DMS53 treated with DMSO at 0.1 percent for 48 hours (cell line): Measurements from ENCODE around the gene OLFM4.
"Not testable (repeated sequence)": the region's sequence is repeated elsewhere in the genome, so short reads cannot be mapped to it uniquely, and the experiment has no call there.

Experiments
- DNase-seq: peaks from one replicate; lab custom pipeline; 2025; ENCODE audit not compliant: unreplicated experiment; lab: John Stamatoyannopoulos, UW

OLFM4 gene

GRCh38 chr13:53014018-53014417 lies 14.6 kb upstream of the OLFM4 start:
- not testable (repeated sequence) for DNase-seq

- no peak for DNase-seq
Measured at GRCh38 chr13:53014495-53015443, 13.8 kb upstream of the OLFM4 start.

- no peak for DNase-seq
Measured at GRCh38 chr13:53015971-53016370, 12.6 kb upstream of the OLFM4 start.

GRCh38 chr13:53017433-53017970 lies 11.1 kb upstream of the OLFM4 start:
- DNase-seq = no peak

- DNase-seq = no peak
Measured at GRCh38 chr13:53018690-53019647, 9.6 kb upstream of the OLFM4 start.

GRCh38 chr13:53020764-53021335 lies 7.8 kb upstream of the OLFM4 start:
- DNase-seq = no peak

GRCh38 chr13:53023246-53023645 lies 5.4 kb upstream of the OLFM4 start:
- no peak for DNase-seq

- DNase-seq = no peak
Measured at GRCh38 chr13:53028063-53028462, 550 bp upstream of the OLFM4 start.

- no peak for DNase-seq
Measured at GRCh38 chr13:53032849-53033248, 4.2 kb downstream of the OLFM4 start.

GRCh38 chr13:53038993-53039392 lies 10.4 kb downstream of the OLFM4 start:
- DNase-seq = no peak

GRCh38 chr13:53041968-53042516 lies 13.4 kb downstream of the OLFM4 start:
- no peak for DNase-seq

GRCh38 chr13:53042877-53043276 lies 14.3 kb downstream of the OLFM4 start:
- no peak for DNase-seq

GRCh38 chr13:53043398-53043797 lies 14.8 kb downstream of the OLFM4 start:
- no peak for DNase-seq

- DNase-seq = no peak
Measured at GRCh38 chr13:53045189-53045588, 16.6 kb downstream of the OLFM4 start.

- no peak for DNase-seq
Measured at GRCh38 chr13:53048880-53049279, 20.3 kb downstream of the OLFM4 start.

- DNase-seq = no peak
Measured at GRCh38 chr13:53050151-53050550, 21.5 kb downstream of the OLFM4 start.

GRCh38 chr13:53052675-53053074 lies 24.1 kb downstream of the OLFM4 start:
- DNase-seq = no peak

GRCh38 chr13:53054569-53054968 lies 26.0 kb downstream of the OLFM4 start:
- no peak for DNase-seq

- DNase-seq = no peak
Measured at GRCh38 chr13:53058065-53058679, 29.6 kb downstream of the OLFM4 start.

- no peak for DNase-seq
Measured at GRCh38 chr13:53060840-53061490, 32.4 kb downstream of the OLFM4 start.
